ENCODE data around the gene MYL11.
"Not testable (repeated sequence)": the region's sequence is repeated elsewhere in the genome, so short reads cannot be mapped to it uniquely, and the experiment has no call there.

The MYL11 gene

DNA sequence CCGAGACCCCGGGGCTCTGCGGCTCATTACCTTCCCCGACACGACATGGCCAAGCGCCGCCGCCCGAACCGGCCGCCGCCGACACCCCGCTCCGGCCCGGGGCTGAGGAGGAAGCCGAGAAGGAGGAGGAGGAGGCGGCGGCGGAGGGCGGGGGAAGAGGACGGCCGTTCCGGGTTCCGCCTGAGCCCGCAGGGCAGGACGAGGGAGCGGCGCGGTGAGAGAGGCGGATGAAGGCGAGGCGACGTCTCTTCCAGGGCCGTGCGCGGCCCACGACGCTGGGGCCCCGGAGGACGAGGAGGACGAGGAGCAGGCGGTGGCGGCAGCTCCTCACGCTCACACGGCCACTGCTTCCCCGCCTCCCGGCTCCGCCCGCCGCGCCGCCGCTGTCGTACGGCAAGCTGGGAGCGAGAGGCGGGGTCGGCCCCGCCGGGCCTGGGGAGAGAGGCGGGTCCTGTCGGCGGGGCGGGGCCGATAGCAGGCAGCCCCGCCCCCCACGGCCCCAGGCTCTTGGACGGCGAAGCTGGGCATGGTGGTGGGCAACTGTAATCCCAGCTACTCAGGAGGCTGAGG lies 39.5 kb upstream of the MYL11 start:
- CTCF ChIA-PET, result interaction anchor here (0.5 to 1.6 kb wide), 2 partner anchors 28 to 74 kb away, joined by 3 to 6 read pairs; no protein-coding TSS in a partner anchor
- POLR2A ChIA-PET, result interaction anchor here (0.5 to 2.1 kb wide), 13 partner anchors 9 to 454 kb away, joined by 3 to 10 read pairs (median 3); partner anchors contain the start of genes CD2BP2, TBC1D10B and ZNF48

More for the DNA sequence above, 39.5 kb upstream of the MYL11 start:
- H3K4me3 ChIP-seq (ENCODE audit: low read depth, low read length), result peak overlapping the region; percentile 92
- TF ChIP-seq ZSCAN30 (tag by site-specific recombination; IDR thresholded peaks at IDR 0.05), result peak; percentile 6; the same call in 1 of the 2 replicates
- 0 out of 2 replicates have a peak, but pooled peaks have one; percentile 43 for TF ChIP-seq HOXC10 (CRISPR knock-in tag; IDR thresholded peaks at IDR 0.05)
- TF ChIP-seq, protein P1, sequence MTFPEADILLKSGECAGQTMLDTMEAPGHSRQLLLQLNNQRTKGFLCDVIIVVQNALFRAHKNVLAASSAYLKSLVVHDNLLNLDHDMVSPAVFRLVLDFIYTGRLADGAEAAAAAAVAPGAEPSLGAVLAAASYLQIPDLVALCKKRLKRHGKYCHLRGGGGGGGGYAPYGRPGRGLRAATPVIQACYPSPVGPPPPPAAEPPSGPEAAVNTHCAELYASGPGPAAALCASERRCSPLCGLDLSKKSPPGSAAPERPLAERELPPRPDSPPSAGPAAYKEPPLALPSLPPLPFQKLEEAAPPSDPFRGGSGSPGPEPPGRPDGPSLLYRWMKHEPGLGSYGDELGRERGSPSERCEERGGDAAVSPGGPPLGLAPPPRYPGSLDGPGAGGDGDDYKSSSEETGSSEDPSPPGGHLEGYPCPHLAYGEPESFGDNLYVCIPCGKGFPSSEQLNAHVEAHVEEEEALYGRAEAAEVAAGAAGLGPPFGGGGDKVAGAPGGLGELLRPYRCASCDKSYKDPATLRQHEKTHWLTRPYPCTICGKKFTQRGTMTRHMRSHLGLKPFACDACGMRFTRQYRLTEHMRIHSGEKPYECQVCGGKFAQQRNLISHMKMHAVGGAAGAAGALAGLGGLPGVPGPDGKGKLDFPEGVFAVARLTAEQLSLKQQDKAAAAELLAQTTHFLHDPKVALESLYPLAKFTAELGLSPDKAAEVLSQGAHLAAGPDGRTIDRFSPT (tag by site-specific recombination; IDR thresholded peaks at IDR 0.05), result 0 out of 2 replicates have a peak, but pooled peaks have one; percentile 56
- peak; percentile 86 for TF ChIP-seq ZNF501 (tag by site-specific recombination; IDR thresholded peaks at IDR 0.05)
- TF ChIP-seq, protein P2, sequence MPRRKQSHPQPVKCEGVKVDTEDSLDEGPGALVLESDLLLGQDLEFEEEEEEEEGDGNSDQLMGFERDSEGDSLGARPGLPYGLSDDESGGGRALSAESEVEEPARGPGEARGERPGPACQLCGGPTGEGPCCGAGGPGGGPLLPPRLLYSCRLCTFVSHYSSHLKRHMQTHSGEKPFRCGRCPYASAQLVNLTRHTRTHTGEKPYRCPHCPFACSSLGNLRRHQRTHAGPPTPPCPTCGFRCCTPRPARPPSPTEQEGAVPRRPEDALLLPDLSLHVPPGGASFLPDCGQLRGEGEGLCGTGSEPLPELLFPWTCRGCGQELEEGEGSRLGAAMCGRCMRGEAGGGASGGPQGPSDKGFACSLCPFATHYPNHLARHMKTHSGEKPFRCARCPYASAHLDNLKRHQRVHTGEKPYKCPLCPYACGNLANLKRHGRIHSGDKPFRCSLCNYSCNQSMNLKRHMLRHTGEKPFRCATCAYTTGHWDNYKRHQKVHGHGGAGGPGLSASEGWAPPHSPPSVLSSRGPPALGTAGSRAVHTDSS (tag by site-specific recombination; IDR thresholded peaks at IDR 0.05), result peak; percentile 82
- TF ChIP-seq ZNF391 (tag by site-specific recombination; IDR thresholded peaks at IDR 0.05; ENCODE audit: borderline replicate concordance, low read depth), result peak; percentile 56; the same call in 1 of the 2 replicates
- TF ChIP-seq, protein P3, sequence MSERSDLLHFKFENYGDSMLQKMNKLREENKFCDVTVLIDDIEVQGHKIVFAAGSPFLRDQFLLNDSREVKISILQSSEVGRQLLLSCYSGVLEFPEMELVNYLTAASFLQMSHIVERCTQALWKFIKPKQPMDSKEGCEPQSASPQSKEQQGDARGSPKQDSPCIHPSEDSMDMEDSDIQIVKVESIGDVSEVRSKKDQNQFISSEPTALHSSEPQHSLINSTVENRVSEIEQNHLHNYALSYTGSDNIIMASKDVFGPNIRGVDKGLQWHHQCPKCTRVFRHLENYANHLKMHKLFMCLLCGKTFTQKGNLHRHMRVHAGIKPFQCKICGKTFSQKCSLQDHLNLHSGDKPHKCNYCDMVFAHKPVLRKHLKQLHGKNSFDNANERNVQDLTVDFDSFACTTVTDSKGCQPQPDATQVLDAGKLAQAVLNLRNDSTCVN (tag by site-specific recombination; optimal IDR thresholded peaks at IDR 0.05), result peak; percentile 97
- TF ChIP-seq, protein P4, sequence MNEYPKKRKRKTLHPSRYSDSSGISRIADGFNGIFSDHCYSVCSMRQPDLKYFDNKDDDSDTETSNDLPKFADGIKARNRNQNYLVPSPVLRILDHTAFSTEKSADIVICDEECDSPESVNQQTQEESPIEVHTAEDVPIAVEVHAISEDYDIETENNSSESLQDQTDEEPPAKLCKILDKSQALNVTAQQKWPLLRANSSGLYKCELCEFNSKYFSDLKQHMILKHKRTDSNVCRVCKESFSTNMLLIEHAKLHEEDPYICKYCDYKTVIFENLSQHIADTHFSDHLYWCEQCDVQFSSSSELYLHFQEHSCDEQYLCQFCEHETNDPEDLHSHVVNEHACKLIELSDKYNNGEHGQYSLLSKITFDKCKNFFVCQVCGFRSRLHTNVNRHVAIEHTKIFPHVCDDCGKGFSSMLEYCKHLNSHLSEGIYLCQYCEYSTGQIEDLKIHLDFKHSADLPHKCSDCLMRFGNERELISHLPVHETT (tag by site-specific recombination; IDR thresholded peaks at IDR 0.05), result 0 out of 2 replicates have a peak, but pooled peaks have one; percentile 17
- TF ChIP-seq IKZF3 (tag by site-specific recombination; IDR thresholded peaks at IDR 0.05), result 0 out of 2 replicates have a peak, but pooled peaks have one; percentile 46
- peak; percentile 85 for TF ChIP-seq KLF9 (tag by site-specific recombination; IDR thresholded peaks at IDR 0.05; ENCODE audit: low read depth)
- peak; percentile 71 for TF ChIP-seq ZFHX2 (tag by site-specific recombination; conservative IDR thresholded peaks at IDR 0.05)
- TF ChIP-seq EGR2 (tag by site-specific recombination; IDR thresholded peaks at IDR 0.05; ENCODE audit: low read depth), result peak; percentile 87
- peak; percentile 47; the same call in 1 of the 2 replicates for TF ChIP-seq ZNF561 (tag by site-specific recombination; IDR thresholded peaks at IDR 0.05; ENCODE audit: borderline replicate concordance)
- peak; percentile 72 for TF ChIP-seq KLF8 (tag by site-specific recombination; IDR thresholded peaks at IDR 0.05)
- peak; percentile 98 for TF ChIP-seq ZBTB20 (tag by site-specific recombination; IDR thresholded peaks at IDR 0.05)
- TF ChIP-seq, protein P5, sequence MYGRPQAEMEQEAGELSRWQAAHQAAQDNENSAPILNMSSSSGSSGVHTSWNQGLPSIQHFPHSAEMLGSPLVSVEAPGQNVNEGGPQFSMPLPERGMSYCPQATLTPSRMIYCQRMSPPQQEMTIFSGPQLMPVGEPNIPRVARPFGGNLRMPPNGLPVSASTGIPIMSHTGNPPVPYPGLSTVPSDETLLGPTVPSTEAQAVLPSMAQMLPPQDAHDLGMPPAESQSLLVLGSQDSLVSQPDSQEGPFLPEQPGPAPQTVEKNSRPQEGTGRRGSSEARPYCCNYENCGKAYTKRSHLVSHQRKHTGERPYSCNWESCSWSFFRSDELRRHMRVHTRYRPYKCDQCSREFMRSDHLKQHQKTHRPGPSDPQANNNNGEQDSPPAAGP (tag by site-specific recombination; IDR thresholded peaks at IDR 0.05), result peak; percentile 58; the same call in 1 of the 2 replicates
- TF ChIP-seq ZNF610 (tag by site-specific recombination; IDR thresholded peaks at IDR 0.05; ENCODE audit: borderline replicate concordance), result peak; percentile 38; the same call in 1 of the 2 replicates
- TF ChIP-seq ZBTB8A (tag by site-specific recombination; IDR thresholded peaks at IDR 0.05), result 0 out of 2 replicates have a peak, but pooled peaks have one; percentile 7
- TF ChIP-seq SP3 (tag by site-specific recombination; IDR thresholded peaks at IDR 0.05), result peak; percentile 90
- 0 out of 2 replicates have a peak, but pooled peaks have one; percentile 25 for TF ChIP-seq ZNF324 (tag by site-specific recombination; IDR thresholded peaks at IDR 0.05)
- 0 out of 2 replicates have a peak, but pooled peaks have one; percentile 66 for TF ChIP-seq GLI4 (tag by site-specific recombination; IDR thresholded peaks at IDR 0.05)
- TF ChIP-seq KLF10 (tag by site-specific recombination; IDR thresholded peaks at IDR 0.05), result peak; percentile 73
- peak; percentile 77 for TF ChIP-seq ZNF341 (tag by site-specific recombination; IDR thresholded peaks at IDR 0.05; ENCODE audit: low read depth)
- TF ChIP-seq, protein P6, sequence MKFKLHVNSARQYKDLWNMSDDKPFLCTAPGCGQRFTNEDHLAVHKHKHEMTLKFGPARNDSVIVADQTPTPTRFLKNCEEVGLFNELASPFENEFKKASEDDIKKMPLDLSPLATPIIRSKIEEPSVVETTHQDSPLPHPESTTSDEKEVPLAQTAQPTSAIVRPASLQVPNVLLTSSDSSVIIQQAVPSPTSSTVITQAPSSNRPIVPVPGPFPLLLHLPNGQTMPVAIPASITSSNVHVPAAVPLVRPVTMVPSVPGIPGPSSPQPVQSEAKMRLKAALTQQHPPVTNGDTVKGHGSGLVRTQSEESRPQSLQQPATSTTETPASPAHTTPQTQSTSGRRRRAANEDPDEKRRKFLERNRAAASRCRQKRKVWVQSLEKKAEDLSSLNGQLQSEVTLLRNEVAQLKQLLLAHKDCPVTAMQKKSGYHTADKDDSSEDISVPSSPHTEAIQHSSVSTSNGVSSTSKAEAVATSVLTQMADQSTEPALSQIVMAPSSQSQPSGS (tag by site-specific recombination; IDR thresholded peaks at IDR 0.05; ENCODE audit: low read depth), result peak; percentile 10; the same call in 1 of the 2 replicates
- TF ChIP-seq KLF7 (tag by site-specific recombination; IDR thresholded peaks at IDR 0.05; ENCODE audit: borderline replicate concordance), result peak; percentile 63; the same call in 1 of the 2 replicates
- TF ChIP-seq ZNF335 (tag by site-specific recombination; conservative IDR thresholded peaks at IDR 0.05), result peak; percentile 87
- TF ChIP-seq KLF1 (tag by site-specific recombination; IDR thresholded peaks at IDR 0.05), result peak; percentile 70
- H3K4me1 ChIP-seq (ENCODE audit: control insufficient read depth, insufficient read depth, low read length); H3K9me3 ChIP-seq (ENCODE audit: control insufficient read depth, insufficient read depth, low read depth, low read length); H3K36me3 ChIP-seq (ENCODE audit: control insufficient read depth in 2 of 2, insufficient read depth in 1 of 2, low read length in 2 of 2): not testable (repeated sequence)
- H3K27ac ChIP-seq (ENCODE audit: extremely low read depth, low read depth, low read length), result peak overlapping the region; percentile 87

All from HEK293 (cell line).